ENCODE measurements around the gene ERFL.

The ERFL gene

GRCh38 chr19:41928221-41928683 lies at the start of gene ERFL:
TSS of gene ERFL (minus strand) at chr19:41928449. CDS start at chr19:41912919, 15,530 bp downstream.
- DNase-seq = no peak

- DNase-seq = no peak
Observed at GRCh38 chr19:41977916-41978315, 49.7 kb upstream of the ERFL start.

DNA sequence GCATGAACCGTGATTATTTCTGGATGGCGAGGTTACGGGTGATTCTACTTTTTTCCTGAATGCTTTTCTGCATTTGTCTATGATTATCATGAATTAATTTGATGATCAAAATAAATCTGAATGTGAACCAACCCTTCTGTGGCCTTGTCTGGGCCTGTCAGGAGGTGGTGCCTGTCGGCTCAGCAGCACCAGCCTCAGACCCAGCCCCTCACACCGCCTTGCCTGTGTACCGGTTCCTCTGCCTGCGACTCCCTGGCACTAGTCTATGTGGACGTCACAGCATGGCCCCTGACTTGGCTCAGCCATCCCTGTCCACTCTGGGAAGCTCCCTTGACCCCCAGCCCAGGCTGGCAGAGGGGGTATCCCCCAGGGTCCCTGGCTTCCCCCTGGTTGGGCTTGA lies 46.4 kb upstream of the ERFL start:
- DNase-seq = no peak

DNA sequence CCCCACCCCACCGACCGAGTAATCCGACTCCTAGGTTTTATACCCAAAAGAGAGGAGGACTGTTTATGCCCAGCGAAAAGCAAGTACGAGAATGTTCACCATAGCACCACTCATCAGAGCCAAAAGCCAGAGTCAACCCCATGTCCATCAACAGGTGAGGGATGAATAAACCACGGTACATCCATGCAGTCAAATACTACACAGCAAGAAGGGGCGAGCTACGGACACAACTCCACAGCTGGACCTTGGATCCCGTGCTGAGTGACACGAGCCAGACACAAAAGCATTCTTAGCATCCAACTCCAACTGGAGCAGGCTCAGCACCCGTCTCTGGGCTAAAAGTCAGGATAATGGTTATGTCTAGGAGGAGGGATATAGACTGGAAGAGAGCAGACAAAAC lies 43.1 kb upstream of the ERFL start:
- no peak for DNase-seq

DNA sequence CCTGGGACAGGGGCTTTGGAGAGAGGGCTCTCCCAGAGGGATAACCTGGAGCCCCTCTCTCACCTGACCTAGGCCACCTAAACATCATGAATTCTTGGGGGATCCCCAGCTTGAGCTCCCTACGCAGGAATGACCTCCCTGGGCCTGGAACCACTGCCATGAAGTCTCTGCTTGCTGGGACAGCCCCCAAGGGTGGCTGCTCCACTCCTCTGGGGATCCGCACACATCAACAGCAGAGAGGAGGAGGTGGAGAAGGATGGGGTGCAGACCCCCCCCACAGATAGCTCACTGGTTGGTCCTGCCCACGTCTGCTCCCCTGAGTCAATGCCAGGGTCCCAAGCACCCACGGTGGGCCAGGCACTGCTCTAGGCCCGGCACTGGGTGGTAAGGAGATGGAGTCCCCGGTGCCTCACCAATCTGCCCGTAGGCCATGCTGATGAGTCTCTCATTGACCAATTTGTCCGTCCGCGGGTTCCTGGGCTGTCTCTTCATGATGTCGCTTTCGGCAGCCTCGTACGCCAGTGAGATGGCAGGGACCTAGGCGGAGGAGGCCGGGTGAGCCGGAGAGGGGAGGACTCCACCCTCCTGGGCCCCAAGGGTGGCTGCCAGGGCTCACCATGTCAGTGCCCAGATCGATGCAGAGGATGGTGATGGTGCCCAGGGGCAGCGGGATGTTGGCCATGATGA lies 41.7 kb upstream of the ERFL start:
- no peak for DNase-seq

- DNase-seq = no peak
Observed at GRCh38 chr19:41968751-41969595, 40.7 kb upstream of the ERFL start.

GRCh38 chr19:41967054-41967783 lies 39.0 kb upstream of the ERFL start:
- no peak for DNase-seq

- no peak for DNase-seq
Observed at GRCh38 chr19:41965106-41965505, 36.9 kb upstream of the ERFL start.

- DNase-seq = no peak
Observed at GRCh38 chr19:41960973-41961372, 32.7 kb upstream of the ERFL start.

- DNase-seq = peak; percentile 80
Observed at GRCh38 chr19:41959056-41960053, 31.1 kb upstream of the ERFL start, which contains the start of gene RABAC1. TSS of gene RABAC1 (minus strand) at chr19:41959321. CDS start at chr19:41959292, 29 bp downstream.

- DNase-seq = peak; percentile 11
Observed at GRCh38 chr19:41958367-41959055, 30.3 kb upstream of the ERFL start.

- DNase-seq = no peak
Observed at GRCh38 chr19:41957838-41958366, 29.7 kb upstream of the ERFL start.

- DNase-seq = no peak
Observed at GRCh38 chr19:41957161-41957837, 29.1 kb upstream of the ERFL start.

DNA sequence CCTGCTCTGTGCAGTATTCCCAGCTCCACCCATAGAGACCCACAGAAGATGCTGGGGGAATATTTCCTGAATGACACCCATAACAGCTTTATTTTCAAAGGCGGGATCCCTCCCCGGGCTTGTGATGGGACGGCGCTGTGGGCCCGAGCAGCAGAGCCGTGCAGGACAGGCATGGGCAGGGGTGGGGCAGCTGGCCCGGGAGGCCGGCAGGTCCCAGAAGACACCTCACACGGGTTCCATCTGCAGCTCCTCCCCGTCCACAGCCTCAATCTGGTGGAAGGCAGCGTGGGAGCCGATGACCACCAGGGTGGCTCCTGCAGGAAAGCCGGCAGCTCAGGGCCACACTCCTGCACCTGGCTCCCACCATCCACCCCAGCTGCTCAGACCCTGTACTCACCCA lies 28.4 kb upstream of the ERFL start:
- no peak for DNase-seq

- no peak for DNase-seq
Observed at GRCh38 chr19:41955521-41955920, 27.3 kb upstream of the ERFL start.

- no peak for DNase-seq
Observed at GRCh38 chr19:41951686-41952172, 23.5 kb upstream of the ERFL start.

DNA sequence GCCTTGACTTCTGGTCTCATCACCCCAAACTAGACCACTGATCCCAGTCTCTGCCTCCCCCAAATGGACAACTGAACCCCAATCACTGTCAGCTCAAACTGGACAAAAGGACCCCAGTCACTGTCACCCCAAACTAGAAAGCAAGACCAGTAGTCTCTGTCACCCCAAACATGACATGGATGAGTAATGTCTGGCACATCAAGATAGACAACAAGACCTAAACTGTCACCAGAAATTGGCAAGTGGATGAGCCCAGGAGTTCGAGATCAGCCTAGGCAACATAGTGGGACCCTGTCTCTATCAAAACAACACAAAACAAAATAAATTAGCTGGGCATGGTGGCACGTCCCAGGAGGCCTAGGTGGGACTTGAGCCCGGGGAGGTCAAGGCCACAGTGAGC lies 18.8 kb upstream of the ERFL start:
- DNase-seq = no peak

DNA sequence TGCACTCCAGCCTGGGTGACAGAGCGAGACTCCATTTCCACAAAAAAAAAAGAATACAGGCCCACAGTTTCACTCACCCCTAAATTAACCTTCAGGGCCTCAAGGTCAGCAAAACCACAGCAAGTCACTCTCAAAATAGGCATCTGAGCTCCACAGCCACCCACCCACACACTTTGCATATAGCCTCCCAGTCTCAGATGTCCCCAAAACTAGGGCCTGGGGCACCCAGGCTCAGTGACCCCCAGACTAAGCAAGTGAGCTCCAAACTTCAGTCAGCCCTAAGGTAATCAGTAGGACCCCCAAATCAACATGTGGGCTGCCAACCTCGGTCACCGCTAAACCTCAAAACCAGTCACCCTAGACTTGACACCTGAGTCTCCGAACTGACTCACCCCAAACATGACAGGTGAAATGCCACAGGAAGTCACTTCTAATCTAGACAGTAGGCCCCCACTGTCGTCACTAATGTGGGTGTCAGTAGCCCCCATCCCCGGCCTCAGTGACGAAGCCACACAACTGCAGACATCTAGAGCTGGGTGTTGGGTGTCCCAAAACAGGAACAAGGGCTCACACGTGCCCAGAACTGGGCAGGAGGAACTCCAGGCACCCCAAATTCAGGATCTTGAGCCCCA lies 17.0 kb upstream of the ERFL start:
- no peak for DNase-seq

- no peak for DNase-seq
Observed at GRCh38 chr19:41944336-41944735, 16.1 kb upstream of the ERFL start.
